Osteoblast (primary cell): ENCODE data around the gene C1orf210. TPM values are rescaled to one million over a fixed set of nuclear protein-coding genes. Genes with fewer than 3 reads are reported as not detected.

ENCODE experiments used
- DNase-seq: peaks from one replicate; pipeline ENCODE4 v3.0.0; 2011; ENCODE audit warnings: low spot score, mixed read lengths; ENCODE audit not compliant: insufficient read length; ENCODE audit errors: missing footprints
- H2AFZ ChIP-seq: 2 replicates; pipeline ENCODE4 v1.6.0; 2011; ENCODE audit warnings: mild to moderate bottlenecking, low read length
- H3K27ac ChIP-seq: 2 replicates; pipeline ENCODE4 v1.5.1; 2011; ENCODE audit warnings: mild to moderate bottlenecking, low read depth, low read length, moderate library complexity
- H3K27me3 ChIP-seq: 2 replicates; pipeline ENCODE4 v1.6.0; 2012; ENCODE audit warnings: mild to moderate bottlenecking, control low read depth, inconsistent platforms, low read length, moderate library complexity; ENCODE audit not compliant: insufficient read depth
- H3K36me3 ChIP-seq: 2 replicates; pipeline ENCODE4 v1.5.1; 2011; ENCODE audit warnings: mild to moderate bottlenecking, low read length, control low read depth, moderate library complexity; ENCODE audit not compliant: insufficient read depth
- H3K4me1 ChIP-seq: 2 replicates; pipeline ENCODE4 v1.5.1; 2011; ENCODE audit warnings: mild to moderate bottlenecking, low read length, control low read depth, moderate library complexity; ENCODE audit not compliant: insufficient read depth
- H3K4me2 ChIP-seq: 2 replicates; pipeline ENCODE4 v1.6.0; 2011; ENCODE audit warnings: mild to moderate bottlenecking, low read length; ENCODE audit not compliant: insufficient read depth
- H3K4me3 ChIP-seq: fragments of 200-600 bp; sonication (generic); 3 replicates; pipeline ENCODE4 v1.5.1; 2012; ENCODE audit warnings: mild to moderate bottlenecking, low read length, inconsistent platforms; ENCODE audit not compliant: insufficient read depth
- H3K79me2 ChIP-seq: 2 replicates; pipeline ENCODE4 v1.6.0; 2012; ENCODE audit warnings: mild to moderate bottlenecking, low read length, control low read depth, inconsistent platforms; ENCODE audit not compliant: insufficient read depth
- H3K9me3 ChIP-seq: 2 replicates; pipeline ENCODE4 v1.5.1; 2011; ENCODE audit warnings: low read depth, low read length, control low read depth
- H4K20me1 ChIP-seq: 2 replicates; pipeline ENCODE4 v1.6.0; 2012; ENCODE audit warnings: mild to moderate bottlenecking, low read length, control low read depth; ENCODE audit not compliant: insufficient read depth
- CTCF ChIP-seq: IDR thresholded peaks from 2 replicates; pipeline ENCODE4 v1.5.1; 2011; ENCODE audit warnings: mild to moderate bottlenecking, low read depth, low read length, moderate library complexity; ENCODE audit errors: extremely low read depth
- total RNA-seq: library from RNA; depleted of rRNA; stranded (reverse); fragments of >200 nt; gene quantifications from 2 replicates; pipeline ENCODE4 v1.2.3, GENCODE V29; 2012

The C1orf210 gene
- total RNA-seq, 1 donor, result not detected

DNA sequence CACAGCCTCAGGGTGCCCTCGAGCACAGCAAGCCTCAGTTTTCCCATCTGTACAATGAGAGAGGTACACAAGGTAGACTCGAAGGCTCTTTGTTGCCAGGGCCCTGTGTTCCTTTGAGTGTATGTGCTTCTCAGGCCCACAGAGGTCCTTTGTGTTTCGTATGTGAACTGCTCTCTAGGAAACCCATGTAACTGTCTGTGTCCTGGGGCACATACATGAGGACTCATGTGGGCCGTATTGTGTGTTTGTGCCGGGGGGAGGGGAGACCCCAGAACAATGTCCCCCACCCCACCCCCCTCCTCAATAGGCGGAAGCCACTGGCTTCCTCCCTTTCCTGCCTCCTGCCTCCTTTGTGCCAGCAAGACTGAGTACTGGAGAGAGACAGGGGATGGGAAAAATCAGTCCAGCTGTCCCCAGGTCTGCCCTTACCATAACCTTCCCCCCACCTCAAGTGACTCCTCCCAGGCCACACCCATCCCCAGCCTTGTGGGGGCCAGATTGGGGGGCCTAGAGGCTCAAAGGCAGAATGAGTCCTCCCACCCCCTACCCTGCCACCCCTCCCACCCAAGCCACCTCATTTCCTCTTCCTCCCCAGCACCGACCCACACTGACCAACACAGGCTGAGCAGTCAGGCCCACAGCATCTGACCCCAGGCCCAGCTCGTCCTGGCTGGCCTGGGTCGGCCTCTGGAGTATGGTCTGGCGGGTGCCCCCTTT, 15.2 kb upstream of the C1orf210 start, which contains the start of gene TIE1:
TIE1 (plus strand) TSS at position 605 of the 717 bp plus-strand sequence; CDS start at position 695, 90 bp downstream.
- no peaks in the 10 kb centered on the region for H4K20me1 ChIP-seq
- no peaks in the 10 kb centered on the region for H3K79me2 ChIP-seq
- no peak for TF ChIP-seq CTCF
- no peaks in the 10 kb centered on the region for H3K9me3 ChIP-seq
- H3K27ac ChIP-seq, result no peak within 1 kb of the TSS
- DNase-seq, result peak; percentile 49
- H2AFZ ChIP-seq, result no peak within 1 kb of the TSS
- no peaks in the 10 kb centered on the region for H3K36me3 ChIP-seq
- H3K27me3 ChIP-seq, result no peaks in the 10 kb centered on the region
- no peak within 1 kb of the TSS for H3K4me3 ChIP-seq
- H3K4me2 ChIP-seq, result no peak within 1 kb of the TSS
- peaks cover 16% of the 10 kb centered on the region for H3K4me1 ChIP-seq

GRCh38 chr1:43299101-43299500, 13.7 kb upstream of the C1orf210 start:
- Histone ChIP-seq H4K20me1 (no peaks in the 10 kb centered on the region), H3K4me2 (no peak overlapping the region), H3K4me3 (no peak overlapping the region), H3K4me1 (peaks cover 29% of the 10 kb centered on the region), H2AFZ (no peak overlapping the region), H3K9me3 (no peaks in the 10 kb centered on the region), H3K36me3 (no peaks in the 10 kb centered on the region), H3K27ac (no peak overlapping the region), H3K79me2 (no peaks in the 10 kb centered on the region), H3K27me3 (no peaks in the 10 kb centered on the region)
- TF ChIP-seq CTCF, result no peak
- no peak for DNase-seq

GRCh38 chr1:43298055-43298454, 12.7 kb upstream of the C1orf210 start:
- H3K4me1 ChIP-seq, result peaks cover 28% of the 10 kb centered on the region
- no peaks in the 10 kb centered on the region for H4K20me1 ChIP-seq
- no peaks in the 10 kb centered on the region for H3K9me3 ChIP-seq
- H3K79me2 ChIP-seq, result no peaks in the 10 kb centered on the region
- no peak overlapping the region for H3K27ac ChIP-seq
- no peak overlapping the region for H2AFZ ChIP-seq
- H3K27me3 ChIP-seq, result no peaks in the 10 kb centered on the region
- H3K4me3 ChIP-seq, result no peak overlapping the region
- DNase-seq, result no peak
- no peak for TF ChIP-seq CTCF
- no peaks in the 10 kb centered on the region for H3K36me3 ChIP-seq
- H3K4me2 ChIP-seq, result no peak overlapping the region

GRCh38 chr1:43296207-43296606, 10.8 kb upstream of the C1orf210 start:
- Histone ChIP-seq H3K36me3 (no peaks in the 10 kb centered on the region), H3K4me3 (no peak overlapping the region), H3K27me3 (no peaks in the 10 kb centered on the region), H3K4me2 (no peak overlapping the region), H3K27ac (no peak overlapping the region), H3K4me1 (peaks cover 22% of the 10 kb centered on the region), H4K20me1 (no peaks in the 10 kb centered on the region), H3K9me3 (no peaks in the 10 kb centered on the region), H2AFZ (no peak overlapping the region), H3K79me2 (no peaks in the 10 kb centered on the region)
- no peak for TF ChIP-seq CTCF
- no peak for DNase-seq
